ENCODE data around the gene WDR46. TPM values are rescaled to one million over a fixed set of nuclear protein-coding genes. Genes with fewer than 3 reads are reported as not detected.
A peak's percentile ranks its signal among the peaks of the same experiment; 100 is the strongest.
"Not testable (repeated sequence)": the region's sequence is repeated elsewhere in the genome, so short reads cannot be mapped to it uniquely, and the experiment has no call there.

The WDR46 gene
- total RNA-seq, 6 experiments from 2014 or later = 13.1 to 35.2 (median 23.9) TPM

DNA sequence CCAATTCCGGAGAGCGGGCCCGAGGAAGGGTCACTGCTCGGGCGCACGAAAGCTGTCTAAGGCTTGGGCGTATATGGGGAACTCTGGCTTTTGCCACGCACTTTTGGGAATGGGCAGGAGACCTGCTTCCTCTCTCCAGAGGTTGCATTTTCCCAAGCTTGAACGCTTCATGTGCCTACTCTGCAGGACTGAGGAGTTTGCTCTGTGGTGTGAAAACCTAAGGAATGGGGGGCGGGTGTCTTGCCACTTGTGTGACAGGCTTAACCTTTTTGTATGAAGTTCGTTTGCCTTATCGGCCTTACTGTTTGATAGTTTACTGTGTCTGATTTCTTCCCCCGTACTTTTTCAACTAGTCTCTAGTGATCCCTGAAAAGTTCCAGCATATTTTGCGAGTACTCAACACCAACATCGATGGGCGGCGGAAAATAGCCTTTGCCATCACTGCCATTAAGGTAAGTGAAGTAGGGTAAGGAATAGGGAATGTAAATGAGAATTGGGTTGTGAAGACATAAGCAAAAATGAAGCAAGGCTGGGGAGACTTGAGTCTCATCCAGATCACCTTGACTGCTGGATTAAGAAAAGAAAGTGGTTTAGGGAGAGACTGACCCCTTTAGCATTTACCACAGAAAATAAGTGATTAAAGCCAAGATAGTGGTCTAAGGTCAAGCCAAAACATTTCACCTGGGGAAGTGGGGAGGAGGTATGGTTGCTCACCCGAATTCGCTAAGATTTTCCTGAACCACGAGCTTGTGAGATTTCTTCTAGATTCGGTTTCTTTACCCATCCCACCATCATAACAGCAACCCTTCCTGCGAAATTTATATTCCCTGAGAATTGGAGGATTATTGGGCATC lies 16.5 kb downstream of the WDR46 start:
- H3K36me3 ChIP-seq = peaks cover 0 to 47% (median 10%) of the 10 kb centered on the region in 4 donors
- DNase-seq = no peak

DNA sequence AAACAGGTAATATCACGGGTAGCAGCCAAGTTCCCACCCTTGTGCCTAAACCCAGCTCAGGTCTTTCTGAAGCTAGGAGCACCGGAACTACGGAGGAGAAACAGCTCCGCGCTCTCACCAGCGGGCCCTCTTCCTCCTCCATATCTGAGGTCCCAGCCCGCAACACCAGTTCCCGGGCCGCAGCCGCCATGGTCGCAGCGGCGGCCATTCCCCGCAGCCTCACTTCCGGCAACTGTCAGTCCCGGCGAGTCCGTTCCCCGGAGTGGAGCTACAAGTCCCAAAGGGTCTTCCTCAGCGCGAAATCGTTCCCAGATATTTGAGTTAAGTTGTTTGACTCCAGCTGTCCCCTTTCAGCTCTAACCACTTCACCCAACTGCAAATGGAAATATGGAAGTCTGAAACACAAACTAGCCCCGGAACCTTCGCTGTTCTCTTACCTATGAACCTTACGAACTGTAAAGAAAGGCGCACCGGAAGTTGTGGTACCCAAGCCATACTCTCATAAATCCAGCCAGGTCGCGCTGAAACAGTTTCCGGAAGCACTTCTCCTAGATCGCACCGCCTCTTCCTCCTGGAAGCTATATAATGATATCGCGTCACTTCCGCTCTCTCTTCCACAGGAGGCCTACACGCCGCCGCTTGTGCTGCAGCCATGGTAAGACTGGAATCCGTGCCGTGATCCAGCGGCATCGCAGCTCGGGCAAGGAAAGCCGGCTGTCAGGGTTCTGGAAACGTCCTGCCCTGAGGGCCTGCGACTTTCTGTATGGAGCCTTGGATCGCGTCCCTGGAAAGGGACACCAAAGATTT lies 17.4 kb downstream of the WDR46 start, which contains the start of the genes RPS18 and VPS52:
Gene RPS18 (plus strand): TSS at position 608 of the 807 bp plus-strand sequence. CDS start 45 bp downstream, at position 653.
Gene VPS52 (minus strand): TSS at position 409 of the 807 bp plus-strand sequence. CDS start 201 bp downstream, at position 208.
- Histone ChIP-seq H3K27me3 (no peaks in the 10 kb centered on the region), H3K4me1 (peaks cover 2 to 48% (median 21%) of the 10 kb centered on the region in 4 donors), H3K27ac (peak within 1 kb of the TSS; percentile 87 to 90 (median 89)), H3K9me3 (no peaks in the 10 kb centered on the region), H3K36me3 (peaks cover 2 to 55% (median 14%) of the 10 kb centered on the region in 4 donors), H3K4me3 (peak within 1 kb of the TSS; percentile 60 to 95 (median 91))
- 2% methylated on average over 24 of the region's 48 CpGs for WGBS (ENCODE audit: insufficient coverage, low coverage, low lambda C conversion rate, missing lambda C conversion rate)
- peak; percentile 93 to 95 (median 93) for ATAC-seq
- intact Hi-C loops (cut with DNase I) = no loop called here
- TF ChIP-seq POLR2A (IDR thresholded peaks at IDR 0.05) = peak; percentile 93
- TF ChIP-seq, protein P1, sequence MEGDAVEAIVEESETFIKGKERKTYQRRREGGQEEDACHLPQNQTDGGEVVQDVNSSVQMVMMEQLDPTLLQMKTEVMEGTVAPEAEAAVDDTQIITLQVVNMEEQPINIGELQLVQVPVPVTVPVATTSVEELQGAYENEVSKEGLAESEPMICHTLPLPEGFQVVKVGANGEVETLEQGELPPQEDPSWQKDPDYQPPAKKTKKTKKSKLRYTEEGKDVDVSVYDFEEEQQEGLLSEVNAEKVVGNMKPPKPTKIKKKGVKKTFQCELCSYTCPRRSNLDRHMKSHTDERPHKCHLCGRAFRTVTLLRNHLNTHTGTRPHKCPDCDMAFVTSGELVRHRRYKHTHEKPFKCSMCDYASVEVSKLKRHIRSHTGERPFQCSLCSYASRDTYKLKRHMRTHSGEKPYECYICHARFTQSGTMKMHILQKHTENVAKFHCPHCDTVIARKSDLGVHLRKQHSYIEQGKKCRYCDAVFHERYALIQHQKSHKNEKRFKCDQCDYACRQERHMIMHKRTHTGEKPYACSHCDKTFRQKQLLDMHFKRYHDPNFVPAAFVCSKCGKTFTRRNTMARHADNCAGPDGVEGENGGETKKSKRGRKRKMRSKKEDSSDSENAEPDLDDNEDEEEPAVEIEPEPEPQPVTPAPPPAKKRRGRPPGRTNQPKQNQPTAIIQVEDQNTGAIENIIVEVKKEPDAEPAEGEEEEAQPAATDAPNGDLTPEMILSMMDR (IDR thresholded peaks at IDR 0.05) = no peak
- peak; percentile 89 to 95 (median 93) for DNase-seq

More for the DNA sequence above, 16.5 kb downstream of the WDR46 start:
- Histone ChIP-seq H3K27ac (peak overlapping the region; percentile 56 to 89 (median 58)), H3K4me3 (peak overlapping the region; percentile 60 to 95 (median 91)), H3K4me1 (peaks cover 2 to 49% (median 21%) of the 10 kb centered on the region in 4 donors), H3K27me3 (no peaks in the 10 kb centered on the region), H3K9me3 (no peaks in the 10 kb centered on the region)
- intact Hi-C loops (cut with DNase I) = no loop called here
- no peak for TF ChIP-seq POLR2A (IDR thresholded peaks at IDR 0.05)
- ATAC-seq = peak; percentile 11 to 44 (median 16)
- WGBS (ENCODE audit: insufficient coverage, low coverage, low lambda C conversion rate, missing lambda C conversion rate) = 16% methylated on average over 14 of the region's 22 CpGs

DNA sequence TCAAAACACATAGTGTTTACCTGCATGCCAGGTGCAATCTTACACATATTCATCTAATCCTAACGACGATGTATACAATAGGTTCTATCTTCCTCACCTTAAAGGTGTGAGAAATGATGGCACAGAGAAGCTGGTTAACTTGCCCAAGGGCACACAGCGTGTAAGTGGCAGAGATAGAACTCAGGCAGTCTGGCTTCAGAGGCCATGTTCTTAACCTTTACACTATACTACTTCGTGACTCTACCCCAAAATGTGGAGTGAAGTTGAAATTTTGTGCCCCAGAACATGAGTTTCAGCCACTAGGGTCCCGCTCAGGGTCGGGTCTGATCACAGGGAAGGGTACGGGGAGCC lies 17.9 kb downstream of the WDR46 start:
- peak overlapping the region; percentile 87 to 90 (median 89) for H3K27ac ChIP-seq
- peaks cover 1 to 42% (median 18%) of the 10 kb centered on the region in 4 donors for H3K4me1 ChIP-seq
- peaks cover 6 to 55% (median 14%) of the 10 kb centered on the region in 4 donors for H3K36me3 ChIP-seq
- H3K4me3 ChIP-seq = peak overlapping the region; percentile 60 to 95 (median 91)
- H3K27me3 ChIP-seq = no peaks in the 10 kb centered on the region
- no peak for DNase-seq
- ATAC-seq = peak in 3 of 4 donors; percentile 7 to 33 (median 15)
- H3K9me3 ChIP-seq = no peaks in the 10 kb centered on the region
- TF ChIP-seq POLR2A (IDR thresholded peaks at IDR 0.05) = no peak
- TF ChIP-seq, protein P1 (IDR thresholded peaks at IDR 0.05) = no peak
- intact Hi-C loops (cut with DNase I) = no loop called here
- WGBS (ENCODE audit: insufficient coverage, low coverage, low lambda C conversion rate, missing lambda C conversion rate) = 1% methylated on average over 6 of the region's 7 CpGs

DNA sequence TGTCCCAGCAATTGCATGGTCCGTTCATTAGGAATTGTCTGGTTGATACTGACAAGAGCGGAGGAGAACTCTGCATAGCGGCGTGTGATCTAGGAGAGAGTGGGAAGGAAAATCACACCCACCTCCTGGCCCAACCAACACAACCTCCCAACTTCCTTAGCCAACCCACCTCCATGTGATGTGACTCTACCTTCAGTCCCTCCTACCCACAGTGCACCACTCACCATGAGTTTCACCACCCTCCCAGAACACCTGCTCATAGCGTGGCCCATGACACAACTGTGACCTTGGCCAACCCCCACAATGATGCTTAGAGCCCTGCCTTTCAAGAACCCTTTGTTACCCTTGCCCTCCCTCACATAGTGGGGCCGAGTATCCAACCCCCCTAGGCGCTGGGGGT lies 25.0 kb downstream of the WDR46 start:
- Histone ChIP-seq H3K27me3 (no peaks in the 10 kb centered on the region), H3K4me1 (no peaks in the 10 kb centered on the region), H3K4me3 (no peak overlapping the region), H3K9me3 (no peaks in the 10 kb centered on the region), H3K36me3 (peaks cover 6 to 70% (median 14%) of the 10 kb centered on the region in 4 donors), H3K27ac (no peak overlapping the region)
- DNase-seq (no peak), ATAC-seq (peak in 1 of 4 donors; percentile 19)
- intact Hi-C loops (cut with DNase I) = no loop called here
- WGBS (ENCODE audit: insufficient coverage, low coverage, low lambda C conversion rate, missing lambda C conversion rate) = 92% methylated on average over 6 of the region's 7 CpGs
- TF ChIP-seq POLR2A (IDR thresholded peaks at IDR 0.05) = no peak
- TF ChIP-seq, protein P1 (IDR thresholded peaks at IDR 0.05) = no peak

DNA sequence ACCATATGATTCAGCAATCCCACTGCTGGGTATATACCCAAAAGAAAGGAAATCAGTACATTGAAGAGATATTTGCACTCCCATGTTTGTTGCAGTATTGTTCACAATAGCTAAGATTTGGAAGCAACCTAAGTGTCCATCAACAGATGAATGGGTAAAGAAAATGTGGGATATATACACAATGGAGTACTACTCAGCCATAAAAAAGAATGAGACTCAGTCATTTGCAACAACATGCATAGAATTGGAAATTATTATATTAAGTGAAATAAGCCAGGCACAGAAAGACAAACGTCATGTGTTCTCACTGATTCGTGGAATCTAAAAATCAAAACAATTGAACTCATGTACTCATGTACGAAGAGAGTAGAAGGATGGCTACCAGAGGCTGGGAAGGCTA lies 26.5 kb downstream of the WDR46 start:
- DNase-seq; H3K4me3 ChIP-seq; ATAC-seq; intact Hi-C loops (cut with DNase I); H3K27ac ChIP-seq; H3K4me1 ChIP-seq; H3K27me3 ChIP-seq; H3K9me3 ChIP-seq: not testable (repeated sequence)
- peaks cover 6 to 56% (median 11%) of the 10 kb centered on the region in 4 donors for H3K36me3 ChIP-seq
- WGBS (ENCODE audit: insufficient coverage, low coverage, low lambda C conversion rate, missing lambda C conversion rate) = 93% methylated on average over 3 of the region's 3 CpGs
